GM19328 (cell line): ENCODE measurements around the gene SLC16A11.
"Not testable (repeated sequence)": the region's sequence is repeated elsewhere in the genome, so short reads cannot be mapped to it uniquely, and the experiment has no call there.

ENCODE experiments used
- ATAC-seq: cut with Tn5 transposase; IDR thresholded peaks from one replicate; pipeline ENCODE4 v1.9.1; 2021; ENCODE audit warnings: mild to moderate bottlenecking, moderate library complexity; ENCODE audit not compliant: unreplicated experiment

SLC16A11 gene, protein sequence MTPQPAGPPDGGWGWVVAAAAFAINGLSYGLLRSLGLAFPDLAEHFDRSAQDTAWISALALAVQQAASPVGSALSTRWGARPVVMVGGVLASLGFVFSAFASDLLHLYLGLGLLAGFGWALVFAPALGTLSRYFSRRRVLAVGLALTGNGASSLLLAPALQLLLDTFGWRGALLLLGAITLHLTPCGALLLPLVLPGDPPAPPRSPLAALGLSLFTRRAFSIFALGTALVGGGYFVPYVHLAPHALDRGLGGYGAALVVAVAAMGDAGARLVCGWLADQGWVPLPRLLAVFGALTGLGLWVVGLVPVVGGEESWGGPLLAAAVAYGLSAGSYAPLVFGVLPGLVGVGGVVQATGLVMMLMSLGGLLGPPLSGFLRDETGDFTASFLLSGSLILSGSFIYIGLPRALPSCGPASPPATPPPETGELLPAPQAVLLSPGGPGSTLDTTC

DNA sequence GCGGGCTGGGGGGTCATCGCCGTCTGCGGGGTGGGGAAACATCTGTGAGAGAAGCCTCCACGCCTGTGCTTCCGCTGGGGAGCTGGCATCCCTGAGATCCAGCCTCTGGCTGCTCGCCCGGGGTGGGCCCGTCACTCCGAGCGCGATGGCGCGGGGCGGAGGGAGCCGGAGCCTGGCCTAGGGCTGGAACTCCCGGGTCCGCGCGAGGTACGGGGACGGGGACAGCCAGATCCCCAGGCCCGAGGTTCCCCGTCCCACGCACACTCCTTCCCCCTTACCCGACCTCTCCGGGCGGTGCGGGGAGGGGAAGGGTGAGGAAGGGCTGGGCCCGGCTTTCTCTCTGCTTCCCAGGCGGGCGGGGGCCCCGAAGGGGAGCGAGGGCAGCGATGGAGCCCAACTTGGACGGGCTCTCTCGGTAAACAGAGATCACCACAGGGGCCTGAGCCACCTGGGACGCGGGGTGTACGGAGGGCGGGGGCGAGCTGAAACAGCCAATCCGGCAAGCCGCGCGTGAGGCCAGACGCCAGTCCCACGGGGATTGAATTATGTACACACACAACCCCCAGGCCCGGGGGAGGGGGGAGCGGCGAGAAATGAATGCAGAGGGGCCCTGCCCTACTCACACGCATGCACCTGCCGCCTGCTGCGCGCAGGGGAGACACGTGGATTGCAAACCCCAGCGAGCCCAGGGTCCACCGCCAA, at the start of gene SLC16A11:
Gene SLC16A11, minus strand, starts transcription at position 596 of the 702 bp plus-strand sequence. Its CDS starts 579 bp downstream, at position 17.
- no peak for ATAC-seq

DNA sequence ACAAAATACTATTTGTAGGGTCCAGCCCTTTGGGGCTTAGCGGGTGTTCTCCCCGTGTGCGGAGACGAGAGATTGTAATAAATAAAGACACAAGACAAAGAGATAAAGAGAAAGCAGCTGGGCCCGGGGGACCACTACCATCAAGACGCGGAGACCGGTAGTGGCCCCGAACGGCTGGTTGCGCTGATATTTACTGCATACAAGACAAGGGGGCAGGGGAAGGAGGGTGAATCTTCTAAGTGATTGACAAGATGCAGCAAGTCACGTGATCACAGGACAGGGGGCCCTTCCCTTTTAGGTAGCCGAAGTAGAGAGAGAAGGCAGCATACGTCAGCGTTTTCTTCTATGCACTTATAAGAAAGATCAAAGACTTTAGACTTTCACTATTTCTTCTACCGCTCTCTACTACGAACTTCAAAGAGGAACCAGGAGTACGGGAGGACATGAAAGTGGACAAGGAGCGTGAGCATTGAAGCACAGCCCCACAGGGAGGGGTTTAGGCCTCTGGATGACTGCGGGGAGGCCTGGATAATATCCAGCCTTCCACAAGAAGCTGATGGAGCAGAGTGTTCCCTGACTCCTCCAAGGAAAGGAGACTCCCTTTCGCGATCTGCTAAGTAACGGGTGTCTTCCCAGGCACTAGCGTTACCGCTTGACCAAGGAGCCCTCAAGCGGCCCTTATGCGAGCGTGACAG, 47.6 kb upstream of the SLC16A11 start:
- not testable (repeated sequence) for ATAC-seq

DNA sequence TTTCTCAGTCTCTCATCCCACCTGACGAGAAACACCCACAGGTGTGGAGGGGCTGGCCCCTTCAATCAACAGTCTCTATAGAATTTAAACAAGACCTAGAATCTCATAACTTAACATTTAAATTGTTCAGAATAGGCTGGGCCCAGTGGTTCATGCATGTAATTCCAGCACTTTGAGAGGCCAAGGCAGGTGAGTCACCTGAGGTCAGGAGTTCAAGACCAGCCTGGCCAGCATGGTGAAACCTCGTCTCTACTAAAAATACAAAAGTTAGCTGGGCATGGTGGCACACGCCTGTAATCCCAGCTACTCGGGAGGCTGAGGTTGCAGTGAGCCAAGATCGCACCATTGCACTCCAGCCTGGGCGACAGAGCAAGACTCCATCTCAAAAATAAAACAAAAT, 45.7 kb upstream of the SLC16A11 start:
- not testable (repeated sequence) for ATAC-seq

DNA sequence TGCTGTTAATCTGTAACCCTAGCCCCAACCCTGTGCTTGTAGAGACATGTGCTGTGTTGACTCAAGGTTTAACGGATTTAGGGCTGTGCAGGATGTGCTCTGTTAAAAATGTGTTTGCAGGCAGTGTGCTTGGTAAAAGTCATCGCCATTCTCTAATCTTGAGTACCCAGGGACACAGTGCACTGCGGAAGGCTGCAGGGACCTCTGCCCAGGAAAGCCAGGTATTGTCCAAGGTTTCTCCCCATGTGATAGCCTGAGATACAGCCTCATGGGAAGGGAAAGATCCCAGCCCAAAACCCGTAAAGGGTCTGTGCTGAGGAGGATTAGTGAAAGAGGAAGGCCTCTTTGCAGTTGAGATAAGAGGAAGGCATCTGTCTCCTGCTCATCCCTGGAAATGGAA, 44.5 kb upstream of the SLC16A11 start:
- ATAC-seq, result not testable (repeated sequence)

DNA sequence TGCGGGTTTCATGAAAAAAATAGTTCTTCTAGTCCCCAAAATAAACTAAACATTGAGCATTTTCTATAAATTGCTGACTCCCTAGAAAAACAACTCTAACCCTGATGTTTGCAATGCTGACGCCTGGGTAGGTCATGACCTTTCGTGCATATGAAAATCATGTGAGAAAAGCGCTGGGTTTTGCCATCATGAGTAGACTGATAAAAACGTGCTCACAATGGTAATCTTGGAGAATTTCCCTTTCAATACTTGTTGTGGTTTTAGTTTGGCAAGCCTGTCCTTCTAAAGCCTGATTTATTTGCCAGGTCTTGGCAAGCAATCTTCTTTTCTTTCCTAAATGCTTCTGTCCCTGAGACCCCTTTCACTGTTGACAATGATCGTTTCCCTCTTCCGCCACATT, 40.2 kb upstream of the SLC16A11 start:
- no peak for ATAC-seq

DNA sequence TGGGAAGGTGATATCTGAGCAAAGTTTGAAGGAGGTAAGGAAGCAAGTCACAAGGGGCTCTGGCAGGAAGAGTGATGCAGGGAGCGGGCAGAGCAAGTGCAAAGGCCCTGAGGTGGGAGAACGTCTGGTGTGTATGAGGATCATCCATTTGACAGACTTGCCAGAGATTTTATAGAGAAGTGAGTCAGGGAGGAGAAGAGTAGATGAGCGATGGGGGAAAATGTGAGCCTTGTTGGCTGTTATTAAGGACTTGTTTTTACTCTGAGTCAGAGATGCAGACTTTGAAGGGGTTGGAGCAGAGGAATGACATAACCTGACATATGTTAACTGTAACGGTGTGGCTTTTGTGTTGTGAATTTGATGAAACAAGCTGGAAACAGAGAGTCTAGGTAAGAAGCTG, 39.7 kb upstream of the SLC16A11 start:
- ATAC-seq, result no peak

DNA sequence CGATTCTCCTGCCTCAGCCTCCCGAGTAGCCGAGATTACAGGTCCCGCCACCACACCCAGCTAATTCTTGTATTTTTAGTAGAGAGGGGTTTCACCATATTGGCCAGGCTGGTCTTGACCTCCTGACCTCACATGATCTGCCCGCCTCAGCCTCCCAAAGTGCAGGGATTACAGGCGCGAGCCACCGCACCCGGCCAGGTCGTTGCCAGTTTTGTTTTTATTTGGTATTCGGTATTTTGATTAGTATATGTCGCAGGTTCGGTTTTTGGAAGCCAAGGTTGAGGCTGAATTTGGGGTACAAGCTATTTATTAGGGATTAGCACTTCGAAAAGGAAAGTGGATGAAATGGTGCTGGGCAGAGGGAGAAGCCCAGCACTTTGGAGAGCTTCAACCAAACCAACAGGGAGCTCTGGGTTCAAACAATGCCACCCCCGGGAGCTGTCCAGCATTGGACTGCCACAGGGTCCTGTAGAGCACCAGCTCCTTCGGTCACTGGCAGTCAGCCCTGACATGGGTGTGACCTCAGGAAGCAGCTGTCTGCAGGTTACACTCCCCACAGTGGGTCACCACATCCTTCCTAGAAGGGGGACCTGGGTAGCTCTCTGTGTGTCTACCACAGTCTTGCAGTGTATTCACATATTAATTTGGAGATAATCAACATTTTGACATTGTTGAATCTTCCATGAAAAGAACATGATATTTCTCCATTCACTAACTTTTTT, 37.6 kb upstream of the SLC16A11 start:
- ATAC-seq, result no peak

DNA sequence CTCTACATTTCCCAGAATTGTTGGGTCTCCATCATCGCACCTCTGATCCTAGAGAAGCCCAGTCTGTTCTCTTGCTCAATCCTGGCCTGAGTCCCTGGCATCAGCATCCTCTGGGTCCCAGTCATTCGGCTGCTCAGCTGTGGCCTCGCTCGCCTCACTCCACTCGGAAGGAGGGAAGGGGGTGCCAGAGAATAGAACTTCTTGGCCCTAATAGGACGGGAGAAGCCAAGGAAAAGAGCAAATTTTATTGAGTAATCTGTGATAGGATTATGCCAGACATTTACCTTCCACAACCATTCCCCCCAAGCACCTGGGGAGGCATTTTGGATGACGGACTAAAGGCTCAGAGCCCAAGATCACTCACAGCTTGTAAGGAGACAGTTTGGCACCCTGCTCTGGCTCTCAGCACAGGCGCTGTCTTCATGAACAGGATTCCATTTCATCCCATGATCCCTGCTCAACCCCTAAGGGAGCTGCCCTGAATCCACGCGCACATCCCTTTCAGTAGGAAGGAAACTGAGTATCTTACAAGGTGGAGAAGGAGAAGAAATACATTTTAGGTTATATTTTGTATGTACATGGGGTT, 36.7 kb upstream of the SLC16A11 start:
- ATAC-seq, result no peak

DNA sequence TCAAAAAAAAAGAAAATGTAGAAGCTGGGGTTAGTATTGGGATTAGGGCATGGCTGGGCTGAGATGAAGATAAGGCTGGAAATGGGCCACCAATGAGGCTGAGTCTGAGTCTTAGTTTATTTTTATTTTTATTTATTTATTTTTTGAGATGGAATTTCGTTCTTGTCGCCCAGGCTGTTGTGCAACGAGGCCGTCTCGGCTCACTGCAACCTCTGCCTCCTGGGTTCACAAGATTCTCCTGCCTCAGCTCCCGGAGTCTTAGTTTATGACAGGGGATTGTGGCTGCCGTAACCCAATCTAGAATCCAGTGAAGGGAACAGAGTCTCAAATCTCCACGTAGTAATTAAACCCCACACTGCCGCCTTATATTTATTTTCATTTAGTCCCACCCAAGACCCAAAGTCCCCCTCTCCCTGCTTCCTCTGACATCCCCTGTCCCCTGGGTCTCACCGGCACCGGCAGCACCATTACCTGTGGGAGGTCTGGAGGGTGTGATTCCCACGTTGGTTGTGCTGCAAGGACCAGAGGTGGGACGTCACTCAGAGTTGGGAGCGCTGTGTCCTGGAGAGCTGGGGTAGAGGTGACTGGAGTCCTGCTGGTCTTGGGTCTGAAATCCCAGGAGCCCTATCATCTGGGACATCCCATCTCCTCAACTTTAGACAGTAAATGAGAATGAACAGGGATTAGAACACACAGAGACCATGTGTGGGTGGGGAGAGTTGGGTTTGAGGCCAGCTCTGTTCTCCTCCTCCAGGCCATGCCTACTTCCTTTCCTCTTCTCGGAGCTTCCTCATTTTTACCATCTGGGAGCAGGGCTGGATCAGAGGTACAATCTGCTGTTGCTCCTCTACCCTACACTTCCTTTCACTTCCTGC, 35.9 kb upstream of the SLC16A11 start, which contains the start of gene CLEC10A:
Gene CLEC10A, minus strand, starts transcription at position 671 of the 875 bp plus-strand sequence. CDS start 1,439 bp downstream, outside the sequence.
- ATAC-seq, result no peak

DNA sequence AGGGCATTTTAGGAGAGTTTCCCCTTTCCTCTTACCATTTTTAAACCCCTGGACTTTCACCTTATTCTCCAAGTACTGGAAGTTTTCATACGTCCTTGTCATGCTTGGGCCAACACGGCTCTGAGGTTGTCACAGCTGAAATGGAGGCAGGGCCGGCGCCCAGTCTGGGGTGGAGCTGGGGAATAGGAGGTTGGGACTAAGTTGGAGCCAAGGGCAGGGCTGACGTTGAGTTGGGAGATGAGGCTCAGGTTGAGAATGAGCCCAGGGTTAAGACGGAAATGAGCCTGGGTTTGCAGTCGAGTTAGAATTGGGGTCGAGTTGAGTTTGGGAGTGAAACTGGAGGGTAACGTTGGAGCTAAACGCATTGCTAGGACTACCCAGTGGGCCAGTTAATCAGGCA, 34.8 kb upstream of the SLC16A11 start:
- no peak for ATAC-seq

DNA sequence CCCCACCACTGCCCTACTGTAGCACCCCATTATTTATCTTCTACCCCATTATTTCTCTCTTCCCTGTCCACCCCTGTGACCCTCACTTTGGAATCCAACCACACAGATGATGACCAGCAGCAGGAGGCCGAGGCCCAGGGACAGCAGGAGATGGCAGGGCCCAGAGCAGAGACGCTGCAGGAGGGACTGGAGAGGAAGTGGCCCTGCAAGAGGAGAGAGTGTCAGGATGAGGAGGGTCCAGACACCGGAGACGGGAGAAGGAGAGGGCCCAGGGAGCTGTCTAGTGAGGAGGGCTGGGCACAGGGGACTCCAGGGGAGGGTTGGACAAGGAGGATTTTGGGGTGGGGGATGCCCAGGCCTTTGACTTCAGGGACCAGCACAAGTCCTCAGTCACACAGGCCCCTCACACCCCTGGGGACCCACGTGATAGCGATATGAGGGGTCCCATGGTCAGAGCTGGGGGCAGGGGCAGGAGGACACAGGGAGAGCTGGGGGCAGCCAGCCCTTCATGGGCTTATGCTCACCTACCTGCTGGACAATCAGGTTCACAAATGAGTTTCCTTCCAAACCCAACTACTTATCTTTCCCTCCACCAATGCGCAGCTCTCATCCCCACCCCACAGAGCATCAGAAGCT, 34.1 kb upstream of the SLC16A11 start:
- ATAC-seq, result no peak

DNA sequence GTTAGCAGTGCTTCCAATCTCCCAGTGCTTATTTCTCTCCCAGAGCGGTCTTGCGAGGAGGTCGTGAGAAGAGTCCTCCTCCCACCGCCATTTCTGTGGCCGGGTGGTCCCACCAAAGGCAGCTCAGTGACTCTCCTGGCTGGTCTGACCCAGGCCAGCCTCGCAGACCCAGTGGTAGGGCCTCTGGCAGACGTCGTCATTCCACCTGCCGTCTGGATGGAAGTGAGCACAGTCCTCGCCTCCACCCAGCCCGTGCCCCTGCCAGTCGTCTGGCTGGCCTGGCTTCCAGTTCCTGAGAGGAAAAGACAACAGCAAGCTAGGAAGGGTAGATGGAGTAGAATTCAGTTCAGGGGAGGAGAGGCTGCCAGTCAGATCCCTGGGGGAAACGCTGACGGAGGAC, 31.0 kb upstream of the SLC16A11 start:
- no peak for ATAC-seq

DNA sequence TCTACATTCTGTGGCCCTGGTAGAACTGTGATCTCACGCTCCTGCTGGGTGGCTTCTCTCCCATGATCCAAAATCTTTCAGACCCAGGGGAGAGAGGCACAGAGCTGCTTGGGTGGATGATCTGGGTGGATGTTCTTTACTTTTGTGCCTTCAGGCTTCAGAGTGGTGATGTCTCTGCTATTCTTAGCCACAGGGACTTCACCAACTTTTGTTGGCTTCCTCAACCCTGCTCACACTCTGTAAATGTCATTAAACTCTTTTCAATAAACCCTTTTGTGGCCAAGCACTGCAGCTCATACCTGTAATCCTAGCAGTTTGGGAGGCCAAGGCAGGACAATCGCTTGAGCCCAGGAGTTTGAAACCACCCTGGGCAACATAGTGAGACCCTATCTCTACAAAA, 28.5 kb upstream of the SLC16A11 start:
- ATAC-seq, result no peak

DNA sequence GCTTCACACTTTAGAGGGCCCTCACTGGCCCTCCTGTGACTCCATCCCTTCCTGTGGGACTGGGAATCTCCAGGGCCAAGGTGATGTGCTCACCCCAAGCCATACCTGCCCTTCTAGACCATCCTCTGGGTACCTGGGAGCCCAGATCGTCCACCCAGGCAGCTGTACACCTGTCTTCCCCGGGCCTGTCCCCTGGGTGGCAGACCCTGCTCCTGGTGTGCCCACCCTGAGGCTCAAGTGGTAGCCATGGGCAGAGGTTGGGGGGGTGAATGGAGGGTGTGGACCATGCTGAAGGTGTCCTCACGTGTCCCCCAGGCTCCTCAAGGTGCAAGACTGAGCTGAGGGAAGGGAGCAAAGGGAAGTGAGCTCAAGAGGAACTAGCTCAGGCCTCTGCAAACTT, 26.8 kb upstream of the SLC16A11 start:
- no peak for ATAC-seq

DNA sequence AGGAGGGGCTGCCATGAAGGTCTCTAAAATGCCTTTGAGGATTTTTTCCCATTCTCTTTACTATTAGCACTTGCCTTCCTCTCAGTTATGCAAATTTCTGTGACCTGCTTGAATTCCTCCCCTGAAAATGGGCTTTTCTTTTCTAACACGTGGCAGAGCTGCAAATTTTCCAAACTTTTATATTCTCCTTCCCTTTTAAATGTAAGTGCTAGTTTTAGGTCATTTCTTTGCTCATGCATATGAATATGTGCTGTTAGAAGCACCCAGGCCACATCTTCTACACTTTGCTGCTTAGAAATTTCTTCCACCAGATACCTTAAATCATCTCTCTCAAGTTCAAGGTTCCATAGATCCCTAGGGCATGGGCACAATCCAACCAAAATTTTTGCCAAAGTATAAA, 24.4 kb upstream of the SLC16A11 start:
- no peak for ATAC-seq

DNA sequence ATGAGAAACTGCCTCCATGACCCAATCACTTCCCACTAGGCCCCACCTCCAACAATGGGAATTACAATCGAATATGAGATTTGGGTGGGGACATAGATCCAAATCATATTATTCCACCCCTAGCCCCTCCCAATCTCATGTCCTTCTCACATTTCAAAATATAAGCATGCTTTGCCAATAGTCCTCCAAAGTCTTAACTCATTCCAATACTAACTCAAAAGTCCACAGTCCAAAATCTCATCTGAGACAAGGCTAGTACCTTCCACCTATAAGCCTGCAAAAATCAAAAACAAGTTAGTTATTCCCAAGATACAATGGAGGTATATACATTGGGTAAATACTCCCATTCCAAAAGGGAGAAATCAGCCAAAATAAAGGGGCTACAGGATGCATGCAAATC, 23.3 kb upstream of the SLC16A11 start:
- ATAC-seq, result no peak

DNA sequence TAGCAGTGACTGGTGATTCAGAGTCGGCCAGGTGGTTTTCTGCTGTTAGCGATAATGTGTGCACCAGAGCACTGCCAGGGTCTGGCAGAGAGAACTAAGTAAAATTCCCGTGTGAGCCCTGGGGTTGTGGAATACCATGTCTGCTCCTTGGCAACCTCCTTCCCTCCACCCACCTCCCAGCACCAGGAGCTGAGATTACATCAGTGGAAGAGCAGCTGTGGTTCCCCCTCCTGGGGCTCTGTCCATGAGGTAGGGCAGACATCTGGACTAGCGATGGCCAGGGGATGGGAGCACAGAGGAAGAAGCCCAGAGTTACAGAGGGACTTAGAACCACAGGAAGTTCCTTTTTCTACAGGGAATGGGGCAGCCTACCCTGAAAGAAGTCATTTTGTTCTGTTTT, 20.4 kb upstream of the SLC16A11 start:
- ATAC-seq, result no peak

DNA sequence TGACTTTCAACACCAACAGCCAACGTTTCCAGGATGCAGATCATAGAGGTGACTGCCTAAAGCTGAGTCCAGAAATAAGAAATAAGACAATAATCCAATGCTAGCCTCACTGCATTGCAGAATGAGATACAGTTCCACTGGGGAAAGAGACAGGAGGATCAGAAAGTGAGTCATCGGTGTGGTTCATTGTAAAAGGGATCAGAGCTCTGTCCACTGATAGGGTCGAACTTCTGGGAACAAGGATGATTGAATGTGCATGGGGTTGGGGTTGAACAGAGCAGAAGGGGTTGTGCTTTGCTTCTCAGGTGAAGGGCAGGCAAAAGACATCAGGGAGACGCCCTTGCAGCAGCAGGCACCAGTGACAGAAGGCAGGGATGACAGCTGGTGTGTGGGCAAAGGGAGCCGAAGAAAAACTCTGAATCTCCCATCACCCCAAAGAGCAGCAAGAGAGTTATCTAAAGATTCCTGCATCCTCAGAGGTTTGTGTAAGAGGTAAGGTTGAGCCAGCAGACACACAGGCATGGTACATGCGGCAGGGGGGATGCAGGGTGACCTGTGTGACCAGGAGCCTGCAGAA, 19.7 kb upstream of the SLC16A11 start:
- ATAC-seq, result no peak
